ES-I3 (cell line): ENCODE results near the gene PPARA.
"Not testable (repeated sequence)": the region's sequence is repeated elsewhere in the genome, so short reads cannot be mapped to it uniquely, and the experiment has no call there.

ENCODE experiments used
- H3K36me3 ChIP-seq: 2 replicates; pipeline ENCODE4 v1.6.1; 2013; ENCODE audit warnings: mild to moderate bottlenecking, low read length, control low read depth, moderate library complexity; ENCODE audit not compliant: insufficient read depth
- H3K4me1 ChIP-seq: 2 replicates; pipeline ENCODE4 v1.6.1; 2013; ENCODE audit warnings: mild to moderate bottlenecking, control low read depth, low read length; ENCODE audit not compliant: insufficient read depth
- H3K9ac ChIP-seq: 2 replicates; pipeline ENCODE4 v1.6.1; 2013; ENCODE audit warnings: low read depth, mild to moderate bottlenecking, low read length, moderate library complexity
- H3K9me3 ChIP-seq: 2 replicates; pipeline ENCODE4 v1.6.1; 2013; ENCODE audit warnings: mild to moderate bottlenecking, low read length, moderate library complexity; ENCODE audit not compliant: control insufficient read depth, insufficient read depth

The PPARA gene

GRCh38 chr22:46129390-46130041, 20.8 kb upstream of the PPARA start:
- no peaks in the 10 kb centered on the region for H3K36me3 ChIP-seq
- H3K9me3 ChIP-seq: no peaks in the 10 kb centered on the region
- H3K4me1 ChIP-seq: no peaks in the 10 kb centered on the region
- no peak overlapping the region for H3K9ac ChIP-seq

DNA sequence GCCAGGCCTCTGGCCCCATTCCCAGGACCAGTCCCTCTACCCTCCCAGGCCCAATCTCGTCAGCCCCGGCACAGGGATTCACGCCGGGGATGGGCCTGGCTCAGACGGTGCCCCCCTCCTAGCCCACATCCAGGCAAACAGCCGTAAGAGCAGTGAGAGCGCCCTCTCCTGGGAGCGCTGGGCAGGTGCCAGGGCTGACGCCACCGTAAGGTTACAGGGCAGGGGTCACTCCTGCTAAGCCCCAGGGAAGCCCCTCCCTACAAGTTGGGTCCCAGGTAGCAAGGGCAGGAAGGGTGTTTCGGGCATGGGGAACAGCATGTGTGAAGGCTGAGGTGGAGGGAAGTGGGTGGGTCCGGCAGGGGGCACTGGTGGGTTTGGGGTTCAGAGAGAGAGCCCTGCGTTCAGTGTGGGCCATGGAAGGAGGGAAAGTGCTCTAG, 19.2 kb upstream of the PPARA start:
- Histone ChIP-seq H3K9me3 (no peaks in the 10 kb centered on the region), H3K4me1 (no peaks in the 10 kb centered on the region), H3K36me3 (no peaks in the 10 kb centered on the region), H3K9ac (no peak overlapping the region)

DNA sequence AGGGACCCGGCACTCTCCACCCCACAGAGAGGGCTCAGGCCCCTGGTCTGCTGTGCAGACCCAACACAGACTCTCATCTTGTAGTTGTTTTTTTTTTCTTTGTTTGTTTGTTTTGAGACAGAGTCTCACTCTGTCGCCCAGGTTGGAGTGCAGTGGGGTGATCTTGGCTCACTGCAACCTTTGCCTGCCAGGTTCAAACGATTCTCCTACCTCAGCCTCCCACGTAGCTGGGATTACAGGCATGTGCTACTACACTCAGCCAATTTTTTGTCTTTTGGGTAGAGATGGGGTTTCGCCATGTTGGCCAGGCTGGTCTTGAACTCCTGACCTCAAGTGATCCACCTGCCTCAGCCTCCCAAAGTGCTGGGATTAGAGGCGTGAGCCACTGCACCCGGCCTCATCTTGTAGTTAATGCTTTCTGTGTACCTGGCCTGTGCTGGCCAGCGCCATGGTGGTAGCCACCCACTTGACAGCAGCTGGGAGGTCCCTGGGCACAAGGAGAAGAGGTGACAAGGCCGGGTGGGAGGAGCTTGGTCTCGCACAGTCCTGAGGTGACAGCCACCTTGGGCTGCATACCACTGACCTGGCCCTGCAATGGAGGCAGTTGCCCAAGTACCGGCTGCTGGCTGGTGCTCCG, 18.0 kb upstream of the PPARA start:
- not testable (repeated sequence) for H3K36me3 ChIP-seq, H3K9ac ChIP-seq, H3K4me1 ChIP-seq, H3K9me3 ChIP-seq

DNA sequence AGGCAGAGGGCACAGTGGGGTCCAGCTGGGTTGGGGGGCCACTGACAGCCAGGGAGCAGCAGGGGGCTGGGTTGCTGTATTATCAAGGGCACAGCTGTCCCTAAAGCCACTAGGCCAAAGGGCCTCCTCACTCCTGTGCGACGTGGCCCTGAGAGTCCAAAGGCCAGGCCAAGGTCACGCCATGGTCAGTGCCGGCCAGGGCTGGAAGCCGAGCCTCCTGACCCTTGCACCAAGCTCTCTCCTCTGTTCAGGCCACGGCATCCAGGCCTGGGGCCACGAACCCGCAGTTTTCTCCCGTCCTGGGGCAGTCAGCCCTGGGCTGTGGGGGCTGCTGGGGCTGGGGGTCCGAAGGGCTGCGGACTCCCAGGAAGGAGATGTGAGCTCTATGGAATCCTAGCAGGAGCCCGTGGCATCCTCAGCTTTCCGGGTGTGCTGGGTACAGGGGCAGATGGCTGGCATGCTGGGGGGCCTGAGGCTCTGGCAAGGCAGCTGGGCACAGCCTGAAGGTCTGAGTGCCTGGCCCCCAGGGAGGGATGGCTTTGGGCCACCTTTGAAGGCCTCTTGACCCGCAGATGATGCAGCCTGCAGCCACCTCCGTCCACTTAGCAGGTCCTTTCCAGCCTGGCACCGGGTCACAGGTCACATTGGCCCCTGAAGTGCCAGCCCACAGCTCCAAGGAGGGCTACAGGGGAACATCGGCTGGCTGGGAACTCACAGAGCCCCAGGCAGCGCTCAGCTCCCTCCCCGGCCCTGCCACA, 17.3 kb upstream of the PPARA start:
- no peaks in the 10 kb centered on the region for H3K9me3 ChIP-seq
- no peak overlapping the region for H3K9ac ChIP-seq
- no peaks in the 10 kb centered on the region for H3K36me3 ChIP-seq
- no peaks in the 10 kb centered on the region for H3K4me1 ChIP-seq

- Histone ChIP-seq H3K36me3 (no peaks in the 10 kb centered on the region), H3K4me1 (no peaks in the 10 kb centered on the region), H3K9me3 (no peaks in the 10 kb centered on the region), H3K9ac (no peak overlapping the region)
Measured at GRCh38 chr22:46133588-46133855, 16.8 kb upstream of the PPARA start.

DNA sequence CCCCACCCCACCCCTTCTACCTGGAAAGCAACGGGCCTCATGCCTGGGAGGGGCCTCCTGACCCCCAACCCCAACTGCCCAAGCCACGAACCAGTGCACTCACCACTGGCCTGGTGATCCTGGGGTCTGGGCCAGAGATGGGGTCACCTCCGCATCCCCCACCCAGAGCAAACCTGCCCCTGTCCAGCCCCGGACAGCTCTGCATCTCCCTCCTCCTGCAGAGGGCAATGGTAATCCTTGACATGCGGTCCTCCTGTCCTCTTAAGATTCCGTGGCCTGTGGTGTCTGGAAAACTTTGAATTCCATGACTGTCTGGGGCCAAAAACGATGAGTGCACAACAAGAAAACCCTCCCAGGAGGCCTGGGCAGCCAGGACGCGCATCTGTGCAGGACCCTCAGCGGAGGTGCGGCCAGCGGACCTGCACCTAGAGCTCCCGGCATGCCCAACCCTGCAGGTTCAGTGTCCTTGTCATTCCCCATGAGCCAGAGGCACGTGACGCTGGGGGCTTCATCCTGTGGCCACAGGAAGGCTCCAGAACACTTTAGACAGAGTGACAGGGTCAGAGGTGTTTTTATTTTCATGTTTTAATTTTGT, 16.1 kb upstream of the PPARA start:
- Histone ChIP-seq H3K36me3 (no peaks in the 10 kb centered on the region), H3K9me3 (no peaks in the 10 kb centered on the region), H3K4me1 (no peaks in the 10 kb centered on the region), H3K9ac (no peak overlapping the region)

DNA sequence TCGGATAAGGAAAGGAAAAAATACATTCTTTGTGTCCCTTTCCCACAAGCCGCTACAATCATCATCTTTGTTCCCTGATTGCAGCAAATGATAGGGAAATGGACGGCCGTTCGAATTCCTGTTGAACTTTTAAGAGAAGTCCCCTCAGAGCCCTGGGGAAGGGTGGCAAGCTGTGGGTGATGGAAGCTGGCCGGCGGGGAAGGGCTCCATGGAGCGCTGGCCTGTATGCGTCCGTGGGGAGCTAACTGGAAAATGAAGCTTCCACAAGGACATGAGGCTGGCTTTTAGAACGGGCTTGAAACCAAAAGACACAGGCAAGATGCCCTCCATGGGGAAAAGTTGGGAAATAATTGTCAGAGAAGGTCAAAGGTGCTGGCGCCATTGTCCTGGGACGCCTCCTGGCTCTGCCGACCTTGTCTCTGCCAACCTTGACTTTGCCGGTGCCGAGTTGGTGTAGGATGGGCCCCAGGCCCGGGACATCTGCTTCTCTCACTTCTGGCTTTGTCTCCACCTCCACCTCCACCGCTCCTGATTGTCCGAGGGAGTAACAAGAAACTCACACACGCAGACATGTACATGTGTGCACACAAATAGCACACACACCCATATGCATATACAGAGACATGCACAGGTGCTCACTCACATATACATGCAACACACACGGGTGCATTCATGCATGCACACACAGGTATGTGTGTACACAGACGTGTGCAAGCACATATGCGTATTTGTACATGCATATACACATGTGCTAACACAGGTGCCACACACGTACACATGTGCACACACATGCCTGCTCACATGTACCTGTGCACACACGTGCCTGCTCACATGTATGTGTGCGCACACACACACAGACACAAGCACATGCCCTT, 14.5 kb upstream of the PPARA start:
- Histone ChIP-seq H3K36me3 (no peaks in the 10 kb centered on the region), H3K9ac (no peak overlapping the region), H3K4me1 (no peaks in the 10 kb centered on the region), H3K9me3 (no peaks in the 10 kb centered on the region)

DNA sequence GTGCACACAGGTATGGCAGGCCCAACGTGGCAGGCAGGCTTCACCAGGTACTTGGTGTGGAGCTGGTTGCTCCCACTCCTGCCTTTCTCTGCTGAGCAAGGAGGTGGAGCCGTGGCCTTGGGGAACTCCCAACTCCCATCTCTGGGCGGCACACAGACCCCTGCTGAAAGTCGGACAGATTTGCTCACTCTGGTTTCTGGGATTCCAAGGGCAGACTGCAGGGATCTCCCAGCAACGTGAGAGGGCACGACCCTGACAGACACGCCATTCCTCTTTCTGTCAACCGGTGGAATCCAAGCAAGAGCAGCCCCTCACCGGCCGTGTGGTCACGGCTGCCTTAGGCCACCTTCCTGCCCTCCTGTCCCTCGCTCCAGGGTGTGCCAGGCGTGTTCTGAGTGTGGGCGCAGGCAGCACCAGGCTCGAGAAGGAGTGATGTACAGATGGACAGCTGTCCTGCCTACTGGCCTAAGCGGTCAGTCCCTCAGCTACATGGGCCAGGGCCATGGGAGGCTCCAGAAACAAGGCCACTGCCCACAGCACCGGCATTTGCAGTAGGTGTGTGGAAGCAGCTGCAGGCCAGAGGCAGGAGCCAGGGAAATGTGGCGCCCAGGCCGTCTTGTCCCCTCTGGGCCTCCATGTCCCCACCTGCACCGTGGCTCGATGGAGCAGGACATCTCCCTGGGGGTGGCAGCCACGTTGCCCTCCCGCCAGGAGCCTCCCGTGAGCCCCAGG, 13.7 kb upstream of the PPARA start:
- Histone ChIP-seq H3K9ac (no peak overlapping the region), H3K36me3 (no peaks in the 10 kb centered on the region), H3K4me1 (no peaks in the 10 kb centered on the region), H3K9me3 (no peaks in the 10 kb centered on the region)

- Histone ChIP-seq H3K4me1 (no peaks in the 10 kb centered on the region), H3K36me3 (no peaks in the 10 kb centered on the region), H3K9ac (no peak overlapping the region), H3K9me3 (no peaks in the 10 kb centered on the region)
Measured at GRCh38 chr22:46137218-46137766, 13.0 kb upstream of the PPARA start.

- Histone ChIP-seq H3K9me3 (no peaks in the 10 kb centered on the region), H3K36me3 (no peaks in the 10 kb centered on the region), H3K9ac (no peak overlapping the region), H3K4me1 (no peaks in the 10 kb centered on the region)
Measured at GRCh38 chr22:46138058-46138797, 12.1 kb upstream of the PPARA start.

DNA sequence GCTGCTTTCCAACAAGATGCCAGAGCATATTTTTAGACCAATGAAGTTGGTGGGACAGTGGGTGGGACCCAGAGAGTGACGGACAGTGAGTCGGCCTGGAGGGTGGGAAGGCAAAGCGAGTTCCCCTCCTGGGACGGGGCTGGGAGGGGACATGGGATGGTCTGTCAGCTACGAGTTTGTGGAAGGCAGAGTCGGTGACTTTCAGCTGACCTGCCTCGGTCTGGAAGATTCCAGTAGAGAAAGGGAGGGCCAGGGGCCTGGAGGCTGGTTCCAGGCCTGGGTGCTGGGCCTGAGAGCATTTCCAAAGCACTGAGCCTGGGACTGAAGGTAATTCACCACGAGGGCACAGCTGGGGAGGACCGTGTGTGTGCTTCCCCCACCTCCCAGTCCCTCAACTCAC, 10.9 kb upstream of the PPARA start:
- H3K36me3 ChIP-seq, H3K4me1 ChIP-seq: not testable (repeated sequence)

DNA sequence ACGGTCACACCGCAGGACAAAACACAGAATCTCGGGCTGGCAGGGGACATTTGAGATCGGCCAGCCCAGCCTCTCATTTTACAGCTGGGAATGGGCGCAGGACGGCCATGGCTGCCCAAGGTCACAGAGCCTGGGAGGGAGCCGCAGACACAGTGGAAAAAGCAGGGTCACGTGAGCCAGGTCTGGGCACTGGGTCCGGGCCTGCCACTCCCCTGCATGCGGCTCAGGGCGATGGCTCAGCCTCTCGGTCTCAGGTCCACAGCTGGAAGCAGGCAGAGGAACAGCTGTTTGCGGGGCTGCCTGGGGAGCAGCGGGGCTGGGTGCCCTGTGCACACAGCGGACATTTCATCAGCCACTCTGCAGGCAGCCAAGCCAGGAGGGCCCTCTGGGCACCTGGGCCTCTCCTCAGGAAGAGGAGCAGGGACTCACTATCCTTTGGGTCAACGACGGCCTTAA, 10.4 kb upstream of the PPARA start:
- no peaks in the 10 kb centered on the region for H3K36me3 ChIP-seq
- H3K9me3 ChIP-seq: no peaks in the 10 kb centered on the region
- H3K4me1 ChIP-seq: no peaks in the 10 kb centered on the region
- H3K9ac ChIP-seq: no peak overlapping the region

More for the DNA sequence above, 10.9 kb upstream of the PPARA start:
- H3K9ac ChIP-seq, H3K9me3 ChIP-seq: not testable (repeated sequence)
